NT2/D1 (cell line): ENCODE measurements around the gene OR52R1.

Experiments
- SUZ12 ChIP-seq: IDR thresholded peaks from 2 replicates; pipeline ENCODE4 v1.6.1; 2011; ENCODE audit not compliant: insufficient read length, insufficient read depth; ENCODE audit errors: extremely low read depth
- ZNF274 ChIP-seq: IDR thresholded peaks from 2 replicates; pipeline ENCODE4 v1.6.1; 2011; ENCODE audit warnings: mild to moderate bottlenecking, low read depth, low read length

DNA sequence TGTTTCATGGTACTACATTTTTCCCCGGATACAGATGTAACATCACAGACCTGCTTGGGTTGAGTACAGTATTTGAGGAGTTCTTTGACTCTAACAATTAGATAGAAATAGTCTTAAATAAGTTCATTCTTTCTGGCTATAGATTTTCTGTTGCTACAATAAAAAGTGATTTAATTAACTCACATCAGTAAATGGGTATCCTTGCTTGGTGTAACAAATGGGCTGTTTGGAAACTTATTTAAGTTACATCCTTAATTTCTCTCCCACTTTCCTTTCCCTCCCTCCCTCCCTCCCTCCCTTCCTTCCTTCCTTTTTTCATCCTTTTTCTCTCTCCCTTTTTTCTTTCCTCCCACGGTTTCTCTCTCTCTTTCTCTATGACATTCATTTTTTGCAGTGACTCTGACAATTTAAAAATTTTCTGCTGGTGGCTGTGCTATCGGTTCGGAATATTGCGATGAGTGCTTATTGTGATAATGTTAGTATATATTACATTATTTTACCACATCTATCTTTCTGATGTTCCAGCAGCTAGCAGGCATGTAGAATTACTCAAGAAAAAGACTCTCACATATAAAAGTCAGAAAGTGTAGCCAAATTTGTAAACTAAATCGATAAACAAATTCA lies 37.6 kb downstream of the OR52R1 start:
- TF ChIP-seq ZNF274 (no peak), SUZ12 (no peak)
